NCI-H526 (cell line): Measurements from ENCODE around the gene ADTRP.
"Not testable (repeated sequence)": the region's sequence is repeated elsewhere in the genome, so short reads cannot be mapped to it uniquely, and the experiment has no call there.

ENCODE experiments used
- DNase-seq, 2 experiments: peaks; one replicate each; lab custom pipeline; 2025; lab: John Stamatoyannopoulos, UW

Gene ADTRP

GRCh38 chr6:11803591-11803971 lies 25.0 kb upstream of the ADTRP start:
- no peak for DNase-seq

DNA sequence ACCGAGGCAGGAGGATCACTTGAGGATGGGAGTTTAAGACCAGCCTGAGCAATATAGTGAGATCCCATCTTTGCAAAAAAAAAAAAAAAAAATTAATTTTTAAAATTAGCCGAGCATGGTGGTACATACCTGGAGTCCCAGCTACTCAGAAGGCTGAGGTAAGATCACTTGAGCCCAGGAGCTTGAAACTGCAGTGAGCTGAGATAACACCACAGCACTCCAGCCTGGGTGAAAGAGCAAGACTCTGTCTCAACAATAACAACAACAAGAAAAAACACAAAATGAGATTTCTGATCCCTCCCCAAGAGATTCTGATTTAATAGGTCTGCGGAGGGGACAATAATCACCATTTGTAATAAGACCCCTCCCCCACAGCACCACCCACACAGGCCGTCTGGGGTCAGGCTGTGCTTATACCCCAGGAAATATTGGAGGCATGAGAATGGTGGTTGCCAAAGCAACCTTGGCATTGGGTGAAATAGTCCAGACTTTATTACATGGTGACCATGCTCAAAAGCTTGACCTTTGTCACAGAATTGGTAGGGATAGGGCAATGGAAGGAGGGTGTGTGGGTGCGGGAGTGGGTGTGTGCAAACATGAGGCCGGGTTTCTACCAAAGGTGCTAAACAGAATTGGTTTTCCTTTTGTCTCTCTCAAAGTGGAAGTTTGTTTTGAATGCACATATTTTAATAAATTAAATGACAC lies 24.4 kb upstream of the ADTRP start:
- no peak for DNase-seq

DNA sequence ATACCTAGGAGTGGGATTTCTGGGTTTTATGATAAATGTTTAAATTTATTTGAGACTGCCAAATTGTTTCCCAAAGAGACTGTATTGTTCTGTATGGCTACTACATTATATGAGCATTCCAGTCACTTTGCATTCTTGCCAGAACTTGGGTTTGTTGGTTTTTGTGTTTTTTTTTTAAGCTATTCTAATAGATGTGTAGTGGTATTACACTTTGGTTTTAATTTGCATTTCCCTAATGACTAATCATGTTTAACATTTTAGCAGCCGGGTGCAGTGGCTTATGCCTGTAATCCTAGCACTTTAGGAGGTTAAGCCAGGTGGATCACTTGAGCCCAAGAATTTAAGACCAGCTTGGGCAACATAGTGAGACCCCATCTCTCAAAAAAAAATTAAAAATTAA lies 21.9 kb upstream of the ADTRP start:
- DNase-seq: not testable (repeated sequence)

- no peak for DNase-seq
Observed at GRCh38 chr6:11798538-11798937, 19.9 kb upstream of the ADTRP start.

DNA sequence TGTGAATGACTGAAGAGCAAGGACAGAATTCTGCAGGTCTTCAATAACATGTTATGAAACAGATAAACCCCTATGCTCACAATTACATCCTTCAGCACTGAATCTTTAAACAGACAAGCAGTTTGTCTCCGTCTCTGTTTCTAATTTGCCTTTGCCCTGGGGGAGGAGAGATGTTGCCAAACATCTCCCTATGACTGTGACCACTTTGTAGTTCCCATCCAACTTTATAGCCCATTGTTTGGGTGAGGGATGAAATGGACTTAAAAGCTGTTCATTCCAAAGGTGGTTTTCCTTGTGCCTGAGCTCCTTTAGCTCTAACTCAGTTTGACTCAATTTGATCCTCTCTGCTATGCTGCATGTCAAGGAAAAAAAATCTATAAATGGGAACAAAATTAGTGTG lies 19.5 kb upstream of the ADTRP start:
- peak; percentile 18 to 26 for DNase-seq

DNA sequence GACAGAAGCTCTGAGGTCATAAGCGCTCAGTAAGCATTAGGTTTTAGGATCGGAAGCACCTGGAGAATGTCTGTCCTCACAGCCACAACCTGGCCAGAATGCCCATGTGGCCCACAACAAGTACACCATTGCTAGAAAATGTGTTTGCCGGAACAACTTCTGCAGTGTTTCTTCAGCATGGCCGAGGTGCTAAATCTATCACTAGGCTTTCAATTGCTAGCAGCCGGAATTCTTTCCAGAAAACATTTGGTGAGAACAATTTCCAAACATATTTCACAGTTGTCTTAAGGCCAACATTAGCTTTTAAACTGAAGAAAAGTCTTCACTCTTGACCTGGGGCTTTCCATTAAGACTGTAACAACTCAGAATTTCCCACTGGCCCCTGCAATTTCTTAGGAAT lies 18.2 kb upstream of the ADTRP start:
- DNase-seq: no peak

GRCh38 chr6:11795403-11795802 lies 16.8 kb upstream of the ADTRP start:
- no peak for DNase-seq

- no peak for DNase-seq
Observed at GRCh38 chr6:11793277-11793676, 14.7 kb upstream of the ADTRP start.

- no peak for DNase-seq
Observed at GRCh38 chr6:11791354-11792107, 12.9 kb upstream of the ADTRP start.

DNA sequence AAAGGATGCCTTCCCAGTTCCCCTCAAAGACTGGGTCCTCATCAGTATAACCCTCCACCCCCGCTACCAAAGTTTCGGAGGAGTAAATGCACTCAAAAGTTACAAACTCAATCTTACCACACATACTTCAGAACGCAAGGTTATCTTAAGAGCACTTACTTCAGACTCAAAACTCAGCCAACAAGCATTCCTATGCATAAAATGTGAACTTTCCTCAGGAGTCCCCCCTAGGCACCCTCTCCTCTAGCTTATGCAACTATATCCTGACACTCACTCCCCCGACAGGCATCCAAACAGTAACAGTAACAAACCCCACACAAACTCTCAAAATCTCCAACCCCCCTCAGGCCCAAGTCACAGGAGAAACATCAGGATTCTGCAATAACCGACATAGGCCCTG lies 11.1 kb upstream of the ADTRP start:
- no peak for DNase-seq

DNA sequence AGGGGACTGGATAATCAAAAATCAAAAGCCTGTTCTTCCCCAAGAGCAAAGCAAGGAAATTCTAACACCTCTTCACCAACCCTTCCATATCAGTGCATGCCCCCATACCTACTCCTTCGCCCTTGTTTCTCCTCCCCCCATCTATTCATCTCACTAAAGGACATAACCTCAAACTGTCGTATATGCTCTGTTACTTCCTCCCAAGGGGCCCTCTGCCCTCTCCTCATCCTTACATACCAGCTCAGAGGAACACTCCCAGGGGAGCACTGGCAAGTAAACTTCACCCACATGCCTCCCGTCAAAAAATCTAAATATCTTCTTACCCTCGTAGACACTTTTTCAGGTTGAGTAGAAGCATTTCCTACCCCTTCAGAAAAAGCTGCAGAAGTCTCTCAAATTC lies 9.4 kb upstream of the ADTRP start:
- DNase-seq: no peak

DNA sequence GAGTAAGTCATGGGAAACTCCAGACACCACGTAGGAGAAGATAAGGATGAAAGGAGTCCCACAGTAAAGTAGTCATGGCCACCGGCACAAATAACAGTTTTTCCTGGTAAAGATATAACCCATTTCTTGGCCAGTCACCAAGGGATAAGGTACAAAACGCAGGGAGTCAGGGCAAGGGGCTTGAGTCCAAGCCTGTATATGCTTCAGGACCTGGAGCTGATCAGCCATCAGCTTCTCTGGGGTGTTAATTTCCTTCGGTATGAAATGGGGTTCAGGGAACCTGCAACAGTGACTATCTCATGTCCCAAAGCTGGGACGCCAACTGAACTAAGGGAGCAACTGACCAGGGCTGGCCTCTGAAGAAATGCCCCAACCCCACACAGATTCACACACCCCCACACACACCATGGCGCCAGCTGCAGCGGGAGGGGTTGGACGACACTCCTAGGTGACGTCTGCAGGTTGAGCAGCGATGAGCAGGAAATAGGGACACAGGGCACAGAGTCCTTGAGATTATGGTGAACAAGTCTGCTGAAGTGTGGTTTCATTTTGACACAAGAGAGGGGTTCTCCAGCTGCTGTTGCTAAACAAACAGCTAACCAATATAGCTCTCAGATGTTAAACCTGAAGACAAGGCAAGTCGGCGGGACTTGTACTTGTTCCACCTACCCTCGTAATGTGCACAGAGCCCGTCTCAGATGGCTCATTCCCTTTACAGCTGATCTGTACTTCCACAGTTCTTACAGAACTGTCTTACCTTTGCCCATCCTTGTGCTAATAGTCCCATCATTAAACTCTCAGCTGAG lies 7.4 kb upstream of the ADTRP start:
- no peak for DNase-seq

GRCh38 chr6:11785415-11785773 lies 6.8 kb upstream of the ADTRP start:
- DNase-seq: no peak

GRCh38 chr6:11784341-11784740 lies 5.7 kb upstream of the ADTRP start:
- DNase-seq: no peak

- DNase-seq: no peak
Observed at GRCh38 chr6:11783524-11784064, 5.0 kb upstream of the ADTRP start.

DNA sequence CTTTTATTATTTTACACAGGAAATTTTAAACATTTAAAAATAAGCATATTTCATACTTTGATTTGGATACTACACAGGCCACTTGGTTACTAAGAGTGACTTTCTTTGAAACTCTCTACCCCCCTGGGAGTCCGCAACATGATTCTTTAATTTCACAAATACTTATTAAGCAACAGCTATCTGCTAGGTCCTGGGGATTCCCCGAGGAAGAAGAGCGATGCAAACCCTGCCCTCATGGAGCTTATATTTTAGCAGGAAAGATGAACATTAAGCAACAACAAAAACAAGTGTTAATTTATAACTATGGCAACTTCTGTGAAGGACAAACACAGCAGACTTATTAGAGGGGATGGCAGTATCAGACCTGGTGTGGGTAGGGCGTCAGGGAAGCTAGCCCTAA lies 3.9 kb upstream of the ADTRP start:
- no peak for DNase-seq

DNA sequence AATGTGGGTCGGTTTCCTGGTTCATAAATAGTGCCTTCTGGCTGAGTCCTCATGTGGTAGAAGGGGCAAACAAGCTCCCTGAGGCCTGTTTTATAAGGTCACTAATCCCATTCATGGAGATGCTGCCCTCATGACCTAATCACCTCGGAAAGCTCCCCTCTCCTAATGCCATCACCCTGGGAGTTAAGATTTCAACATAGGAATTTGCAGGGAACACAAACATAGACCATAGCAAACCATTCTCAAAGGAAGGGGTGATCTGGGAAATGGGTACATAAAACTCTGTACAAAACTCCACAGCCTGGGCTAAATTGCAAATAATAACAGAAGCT lies 1.5 kb upstream of the ADTRP start:
- DNase-seq: no peak

- peak in 1 of 2 experiments; percentile 56 for DNase-seq
Observed at GRCh38 chr6:11779329-11780096, 910 bp upstream of the ADTRP start.

DNA sequence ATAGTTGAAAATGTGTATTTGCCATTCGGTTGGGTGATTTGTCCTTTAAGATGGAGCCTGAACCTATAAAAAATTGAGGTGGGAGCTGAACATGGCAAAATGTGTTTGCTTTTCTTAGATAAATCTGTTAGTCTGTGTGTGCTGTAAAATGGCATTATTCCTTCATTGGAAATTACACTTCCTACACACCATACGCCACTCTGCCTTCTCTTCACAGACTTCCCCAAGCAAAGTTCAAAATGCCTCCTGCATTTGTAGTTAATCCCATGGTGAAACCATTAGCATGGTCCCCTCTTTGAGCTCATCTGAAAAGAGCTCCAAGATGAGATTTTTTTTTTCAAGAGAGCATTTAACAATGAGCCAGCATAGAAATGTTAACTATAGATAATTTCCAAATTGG lies 567 bp downstream of the ADTRP start:
- no peak for DNase-seq

GRCh38 chr6:11775791-11776409 lies 2.7 kb downstream of the ADTRP start:
- DNase-seq: no peak

- DNase-seq: no peak
Observed at GRCh38 chr6:11774426-11774825, 4.2 kb downstream of the ADTRP start.

DNA sequence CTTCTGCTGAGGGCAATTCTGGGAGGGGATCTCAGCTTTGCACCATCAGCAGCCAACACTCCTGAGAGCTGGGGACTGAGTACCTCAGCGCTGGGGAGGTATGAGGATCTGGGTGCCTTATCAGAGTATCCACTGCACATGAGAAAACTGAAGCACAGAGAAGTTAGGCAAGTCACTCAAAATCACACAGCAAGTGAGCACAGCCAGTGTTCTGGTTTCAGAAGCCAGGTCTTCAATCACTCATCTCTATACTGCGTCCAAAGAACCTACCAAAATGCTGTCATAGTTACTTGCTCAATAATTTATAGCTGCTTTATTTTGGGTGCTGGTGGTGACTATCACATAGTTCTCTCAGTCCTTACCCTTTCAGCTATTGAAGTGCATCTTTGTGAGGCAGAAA lies 5.0 kb downstream of the ADTRP start:
- no peak for DNase-seq
